ENCODE measurements around the gene ADAMTSL2. TPM values are rescaled to one million over a fixed set of nuclear protein-coding genes. Genes with fewer than 3 reads are reported as not detected.

Gene ADAMTSL2
- total and polyA plus RNA-seq, 10 donors: 1.6 to 11.7 (median 4.3) TPM

- Histone ChIP-seq H3K4me1 (peaks cover 0 to 4% (median 1%) of the 10 kb centered on the region in 6 donors), H3K4me3 (no peak overlapping the region), H3K36me3 (no peaks in the 10 kb centered on the region), H3K27me3 (replicated peaks in 1 of 7) (peaks cover 0 to 26% (median 0%) of the 10 kb centered on the region in 7 donors), H3K9me3 (no peaks in the 10 kb centered on the region), H3K27ac (no peak overlapping the region)
- intact Hi-C loops (cut with DNase I; ENCODE audit: low total_unique reads): no loop called here
- no peak for DNase-seq
- TF ChIP-seq CTCF (IDR thresholded peaks at IDR 0.05 in 8 of 11, conservative IDR thresholded peaks at IDR 0.05 in 3 of 11): no peak
- no peak for TF ChIP-seq POLR2A (IDR thresholded peaks at IDR 0.05)
- no peak for TF ChIP-seq POLR2AphosphoS5 (IDR thresholded peaks at IDR 0.05)
- WGBS, 5 donors: 85 to 95% (median 89%) methylated on average over 20 to 21 of the region's 21 CpGs
Measured at GRCh38 chr9:133521122-133522072, 13.1 kb upstream of the ADAMTSL2 start.

GRCh38 chr9:133522073-133522910 lies 12.2 kb upstream of the ADAMTSL2 start:
- intact Hi-C loops (cut with DNase I; ENCODE audit: low total_unique reads): no loop called here
- Histone ChIP-seq H3K4me3 (no peak overlapping the region), H3K27ac (no peak overlapping the region), H3K4me1 (peaks cover 0 to 13% (median 8%) of the 10 kb centered on the region in 6 donors), H3K36me3 (no peaks in the 10 kb centered on the region), H3K27me3 (replicated peaks in 1 of 7) (peaks cover 0 to 26% (median 0%) of the 10 kb centered on the region in 7 donors), H3K9me3 (no peaks in the 10 kb centered on the region)
- DNase-seq: no peak
- WGBS, 5 donors: 72 to 79% (median 77%) methylated on average over 12 to 14 of the region's 14 CpGs
- no peak for TF ChIP-seq POLR2AphosphoS5 (IDR thresholded peaks at IDR 0.05)
- no peak for TF ChIP-seq POLR2A (IDR thresholded peaks at IDR 0.05)
- no peak for TF ChIP-seq CTCF (IDR thresholded peaks at IDR 0.05 in 8 of 11, conservative IDR thresholded peaks at IDR 0.05 in 3 of 11)

- intact Hi-C loops (cut with DNase I; ENCODE audit: low total_unique reads): no loop called here
- TF ChIP-seq POLR2AphosphoS5 (IDR thresholded peaks at IDR 0.05): no peak
- no peak for TF ChIP-seq POLR2A (IDR thresholded peaks at IDR 0.05)
- no peak for TF ChIP-seq CTCF (IDR thresholded peaks at IDR 0.05 in 8 of 11, conservative IDR thresholded peaks at IDR 0.05 in 3 of 11)
- WGBS, 5 donors: 87 to 94% (median 90%) methylated on average over 6 to 8 of the region's 8 CpGs
Measured at GRCh38 chr9:133523106-133523505, 11.4 kb upstream of the ADAMTSL2 start.

More at GRCh38 chr9:133523106-133523505, 11.4 kb upstream of the ADAMTSL2 start:
- no peak overlapping the region for H3K27ac ChIP-seq
- no peaks in the 10 kb centered on the region for H3K9me3 ChIP-seq
- H3K4me1 ChIP-seq: peaks cover 0 to 20% (median 10%) of the 10 kb centered on the region in 6 donors
- no peak for DNase-seq
- H3K27me3 ChIP-seq (replicated peaks in 1 of 7): peaks cover 0 to 29% (median 0%) of the 10 kb centered on the region in 7 donors
- no peaks in the 10 kb centered on the region for H3K36me3 ChIP-seq
- no peak overlapping the region for H3K4me3 ChIP-seq

Data from spleen (tissue), 11 donors.